ENCODE data around the gene PES1. TPM values are rescaled to one million over a fixed set of nuclear protein-coding genes. Genes with fewer than 3 reads are reported as not detected.

PES1 gene
- total and polyA plus RNA-seq, 2 of the 13 experiments (the other 11 are each of a cell fraction or from before 2014, with no cell fraction given) = 65.1 to 94.7 TPM

- DNase-seq (ENCODE audit: low spot score) (no peak), FAIRE-seq (no peak), ATAC-seq (no peak)
- peaks cover 71 to 97% of the 10 kb centered on the region in 2 experiments for H3K36me3 ChIP-seq (replicated peaks in 1 of 2; ENCODE audit: control insufficient read depth in 1 of 2, insufficient read depth in 2 of 2, low read length in 2 of 2)
- H2AFZ ChIP-seq (ENCODE audit: low read length) = no peak overlapping the region
- H3K4me3 ChIP-seq (replicated peaks in 1 of 3; ENCODE audit: insufficient read depth in 1 of 3, low read depth in 2 of 3, low read length in 3 of 3) = no peak overlapping the region
- no peak overlapping the region for H3K27ac ChIP-seq (ENCODE audit: extremely low read length, insufficient read depth, low read length)
- CTCF ChIA-PET (ENCODE audit: low intra/inter-chr PET ratio, low total read pairs) = no interaction called here
- intact Hi-C loops (cut with micrococcal nuclease; ENCODE audit: unreplicated experiment) (no loop called here), in situ Hi-C loops (cut with HindIII; ENCODE audit: extremely low pct_ligation_motif_present, low pct_unique_long_range_greater_than_20kb) (no loop called here)
- H4K20me1 ChIP-seq (ENCODE audit: insufficient read depth, low read length) = no peaks in the 10 kb centered on the region
- 94% methylated on average over 12 of the region's 15 CpGs for WGBS (ENCODE audit: low lambda C conversion rate)
- no TSS peak for BruUV-seq (replicated peaks)
- no peaks in the 10 kb centered on the region for H3K4me1 ChIP-seq (ENCODE audit: insufficient read depth, low read length)
- peaks cover 5% of the 10 kb centered on the region for H3K79me2 ChIP-seq (ENCODE audit: insufficient read depth, low read length)
- POLR2A ChIA-PET = no interaction called here
- H3K4me2 ChIP-seq (ENCODE audit: low read depth, low read length) = no peak overlapping the region
- H3K27me3 ChIP-seq (ENCODE audit: control insufficient read depth in 1 of 2, insufficient read depth in 2 of 2, low read length in 2 of 2) = no peaks in the 10 kb centered on the region
- no peaks in the 10 kb centered on the region for H3K9me3 ChIP-seq (ENCODE audit: low read length)
- H3K9ac ChIP-seq (ENCODE audit: insufficient read depth, low read depth, low read length) = no peak overlapping the region
- TF ChIP-seq SCMH1 (CRISPR knock-in tag; IDR thresholded peaks at IDR 0.05; ENCODE audit: borderline replicate concordance) (no peak), DR1 (CRISPR knock-in tag; IDR thresholded peaks at IDR 0.05) (no peak), RBFOX2 (IDR thresholded peaks at IDR 0.05; ENCODE audit: low read depth, low read length) (peak; percentile 62), CSRNP2 (CRISPR knock-in tag; conservative IDR thresholded peaks at IDR 0.05; ENCODE audit: low read depth) (no peak), FOXK2 (IDR thresholded peaks at IDR 0.05) (no peak), AGO2 (optimal IDR thresholded peaks at IDR 0.05; ENCODE audit: low read depth, low read length) (peak; percentile 55), NR0B2 (CRISPR knock-in tag; IDR thresholded peaks at IDR 0.05) (no peak)
These were observed 7.3 kb downstream of the PES1 start for GRCh38 chr22:30584441-30584840.

All from HepG2 (cell line).